ENCODE data around the gene PDE10A. TPM values are rescaled to one million over a fixed set of nuclear protein-coding genes. Genes with fewer than 3 reads are reported as not detected.

PDE10A gene
- polyA plus RNA-seq, 3 donors: not detected

DNA sequence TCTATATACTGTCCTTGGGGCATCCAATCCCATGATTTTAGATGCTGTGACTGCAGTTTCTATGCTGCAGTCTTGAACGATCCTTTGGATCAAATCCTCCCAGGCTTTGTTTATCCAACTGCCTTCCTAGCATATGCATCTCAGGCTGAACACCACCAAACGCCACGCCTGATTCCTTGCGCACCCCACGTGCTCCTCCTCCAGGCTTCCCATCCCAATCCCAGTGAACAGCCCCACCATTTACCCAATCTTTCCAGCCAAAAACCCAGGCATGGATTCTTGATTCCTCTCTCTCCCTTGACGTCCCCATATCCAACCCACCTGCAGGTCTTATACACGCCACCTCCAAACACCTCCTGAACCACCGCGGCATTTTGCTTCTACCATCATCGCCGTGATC lies 7.8 kb downstream of the PDE10A start:
- Mint-ChIP-seq H3K9me3 (peaks cover 0 to 3% (median 0%) of the 10 kb centered on the region in 7 donors), H3K27me3 (ENCODE audit: low read depth in 3 of 3) (peaks cover 16 to 19% (median 16%) of the 10 kb centered on the region in 3 donors), H3K36me3 (no peaks in the 10 kb centered on the region), H3K4me1 (no peaks in the 10 kb centered on the region), H3K4me3 (no peak overlapping the region), H3K27ac (no peak overlapping the region)
- H3K4me3 ChIP-seq (replicated peaks in 1 of 3; ENCODE audit: low read depth in 2 of 3, low read length in 3 of 3): no peak overlapping the region
- H3K4me2 ChIP-seq (replicated peaks; ENCODE audit: extremely low read depth, low read length, poor library complexity, severe bottlenecking): no peak overlapping the region
- H3K9me3 ChIP-seq (replicated peaks in 1 of 2; ENCODE audit: control insufficient read depth in 1 of 2, insufficient read depth in 1 of 2, low read length in 2 of 2): no peaks in the 10 kb centered on the region
- no peaks in the 10 kb centered on the region for H3K79me2 ChIP-seq (ENCODE audit: insufficient read depth, low read length)
- no peak overlapping the region for H3K9ac ChIP-seq (ENCODE audit: insufficient read depth, low read length, poor library complexity, severe bottlenecking)
- H2AFZ ChIP-seq (ENCODE audit: insufficient read depth, low read depth, low read length, poor library complexity, severe bottlenecking): no peak overlapping the region
- intact Hi-C loops (cut with micrococcal nuclease): no loop called here
- TF ChIP-seq, protein P1, sequence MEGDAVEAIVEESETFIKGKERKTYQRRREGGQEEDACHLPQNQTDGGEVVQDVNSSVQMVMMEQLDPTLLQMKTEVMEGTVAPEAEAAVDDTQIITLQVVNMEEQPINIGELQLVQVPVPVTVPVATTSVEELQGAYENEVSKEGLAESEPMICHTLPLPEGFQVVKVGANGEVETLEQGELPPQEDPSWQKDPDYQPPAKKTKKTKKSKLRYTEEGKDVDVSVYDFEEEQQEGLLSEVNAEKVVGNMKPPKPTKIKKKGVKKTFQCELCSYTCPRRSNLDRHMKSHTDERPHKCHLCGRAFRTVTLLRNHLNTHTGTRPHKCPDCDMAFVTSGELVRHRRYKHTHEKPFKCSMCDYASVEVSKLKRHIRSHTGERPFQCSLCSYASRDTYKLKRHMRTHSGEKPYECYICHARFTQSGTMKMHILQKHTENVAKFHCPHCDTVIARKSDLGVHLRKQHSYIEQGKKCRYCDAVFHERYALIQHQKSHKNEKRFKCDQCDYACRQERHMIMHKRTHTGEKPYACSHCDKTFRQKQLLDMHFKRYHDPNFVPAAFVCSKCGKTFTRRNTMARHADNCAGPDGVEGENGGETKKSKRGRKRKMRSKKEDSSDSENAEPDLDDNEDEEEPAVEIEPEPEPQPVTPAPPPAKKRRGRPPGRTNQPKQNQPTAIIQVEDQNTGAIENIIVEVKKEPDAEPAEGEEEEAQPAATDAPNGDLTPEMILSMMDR (IDR thresholded peaks at IDR 0.05): no peak
- H3K27me3 ChIP-seq (ENCODE audit: control insufficient read depth in 2 of 2, insufficient read depth in 2 of 2, low read length in 2 of 2): peaks cover 0 to 22% of the 10 kb centered on the region in 2 donors
- WGBS (ENCODE audit: insufficient coverage): 97% methylated on average over 11 of the region's 11 CpGs
- no peaks in the 10 kb centered on the region for H3K4me1 ChIP-seq (ENCODE audit: control insufficient read depth in 1 of 2, insufficient read depth in 2 of 2, low read length in 2 of 2)
- H3K27ac ChIP-seq (ENCODE audit: low read depth in 1 of 2, low read length in 2 of 2): no peak overlapping the region
- H3K36me3 ChIP-seq (replicated peaks in 1 of 2; ENCODE audit: control insufficient read depth in 1 of 2, insufficient read depth in 2 of 2, low read length in 2 of 2): no peaks in the 10 kb centered on the region
- no peak for DNase-seq
- no peaks in the 10 kb centered on the region for H4K20me1 ChIP-seq (ENCODE audit: insufficient read depth, low read length)

DNA sequence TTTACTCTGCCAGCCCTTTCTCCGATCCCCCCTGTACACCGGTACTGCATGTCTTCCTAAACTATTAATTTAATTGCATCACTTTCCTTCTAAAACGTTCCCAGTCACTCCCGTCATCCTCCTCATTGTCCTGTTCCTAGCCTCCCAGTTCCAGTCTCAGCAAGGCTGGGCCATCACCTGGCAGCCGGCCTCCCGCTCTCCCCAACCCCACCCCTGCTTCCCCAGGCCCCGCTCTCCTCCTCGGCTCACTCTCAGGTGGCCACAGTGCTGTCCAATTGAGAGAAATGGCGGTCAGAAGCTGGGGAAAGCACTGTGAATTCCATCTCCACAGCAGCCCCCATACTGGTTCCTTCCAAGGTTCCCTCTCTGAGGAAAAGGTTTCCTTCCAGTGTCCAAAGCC lies 8.9 kb downstream of the PDE10A start:
- Mint-ChIP-seq H3K4me3 (no peak overlapping the region), H3K9me3 (no peaks in the 10 kb centered on the region), H3K27ac (no peak overlapping the region), H3K4me1 (no peaks in the 10 kb centered on the region), H3K36me3 (no peaks in the 10 kb centered on the region), H3K27me3 (ENCODE audit: low read depth in 3 of 3) (peaks cover 6 to 9% (median 8%) of the 10 kb centered on the region in 3 donors)
- Histone ChIP-seq H3K4me1 (ENCODE audit: control insufficient read depth in 1 of 2, insufficient read depth in 2 of 2, low read length in 2 of 2) (no peaks in the 10 kb centered on the region), H3K79me2 (ENCODE audit: insufficient read depth, low read length) (no peaks in the 10 kb centered on the region), H3K4me2 (replicated peaks; ENCODE audit: extremely low read depth, low read length, poor library complexity, severe bottlenecking) (no peak overlapping the region), H3K9ac (ENCODE audit: insufficient read depth, low read length, poor library complexity, severe bottlenecking) (no peak overlapping the region), H3K27me3 (ENCODE audit: control insufficient read depth in 2 of 2, insufficient read depth in 2 of 2, low read length in 2 of 2) (peaks cover 0 to 12% of the 10 kb centered on the region in 2 donors), H4K20me1 (ENCODE audit: insufficient read depth, low read length) (no peaks in the 10 kb centered on the region), H3K27ac (ENCODE audit: low read depth in 1 of 2, low read length in 2 of 2) (no peak overlapping the region), H3K4me3 (replicated peaks in 1 of 3; ENCODE audit: low read depth in 2 of 3, low read length in 3 of 3) (no peak overlapping the region), H3K36me3 (replicated peaks in 1 of 2; ENCODE audit: control insufficient read depth in 1 of 2, insufficient read depth in 2 of 2, low read length in 2 of 2) (no peaks in the 10 kb centered on the region), H2AFZ (ENCODE audit: insufficient read depth, low read depth, low read length, poor library complexity, severe bottlenecking) (no peak overlapping the region), H3K9me3 (replicated peaks in 1 of 2; ENCODE audit: control insufficient read depth in 1 of 2, insufficient read depth in 1 of 2, low read length in 2 of 2) (no peaks in the 10 kb centered on the region)
- intact Hi-C loops (cut with micrococcal nuclease): no loop called here
- 94% methylated on average over 9 of the region's 9 CpGs for WGBS (ENCODE audit: insufficient coverage)
- DNase-seq: no peak
- TF ChIP-seq, protein P1 (IDR thresholded peaks at IDR 0.05): no peak

Measured in CD14-positive monocyte (primary cell).